ENCODE data around the gene DCUN1D2.

DCUN1D2 gene

GRCh38 chr13:113428469-113428865, 62.0 kb downstream of the DCUN1D2 start:
- Histone ChIP-seq H3K4me3 (ENCODE audit: low read depth, low read length) (no peak overlapping the region), H3K27ac (peak overlapping the region; percentile 90), H3K36me3 (peaks cover 9% of the 10 kb centered on the region), H3K9me3 (ENCODE audit: severe bottlenecking) (no peaks in the 10 kb centered on the region), H3K27me3 (ENCODE audit: insufficient read depth, low read depth, severe bottlenecking) (no peaks in the 10 kb centered on the region)
- no peak for TF ChIP-seq CTCF (IDR thresholded peaks at IDR 0.05; ENCODE audit: low read depth, low read length)
- DNase-seq: no peak

- DNase-seq: peak; percentile 91
- H3K27me3 ChIP-seq (ENCODE audit: insufficient read depth, low read depth, severe bottlenecking): no peaks in the 10 kb centered on the region
- H3K36me3 ChIP-seq: peaks cover 9% of the 10 kb centered on the region
- no peak for TF ChIP-seq CTCF (IDR thresholded peaks at IDR 0.05; ENCODE audit: low read depth, low read length)
- H3K4me3 ChIP-seq (ENCODE audit: low read depth, low read length): no peak overlapping the region
- peak overlapping the region; percentile 90 for H3K27ac ChIP-seq
- H3K9me3 ChIP-seq (ENCODE audit: severe bottlenecking): no peaks in the 10 kb centered on the region
These were observed 62.7 kb downstream of the DCUN1D2 start for GRCh38 chr13:113427562-113428468.

- Histone ChIP-seq H3K9me3 (ENCODE audit: severe bottlenecking) (no peaks in the 10 kb centered on the region), H3K36me3 (peaks cover 9% of the 10 kb centered on the region), H3K27ac (no peak overlapping the region; the same call in 1 of the 2 replicates), H3K4me3 (ENCODE audit: low read depth, low read length) (no peak overlapping the region), H3K27me3 (ENCODE audit: insufficient read depth, low read depth, severe bottlenecking) (no peaks in the 10 kb centered on the region)
- no peak for DNase-seq
- no peak for TF ChIP-seq CTCF (IDR thresholded peaks at IDR 0.05; ENCODE audit: low read depth, low read length)
These were observed 63.9 kb downstream of the DCUN1D2 start for GRCh38 chr13:113426591-113426986.

GRCh38 chr13:113425941-113426590, 64.4 kb downstream of the DCUN1D2 start:
- H3K27ac ChIP-seq: no peak overlapping the region; the same call in 1 of the 2 replicates
- DNase-seq: no peak

GRCh38 chr13:113423520-113424163, 66.9 kb downstream of the DCUN1D2 start:
- Histone ChIP-seq H3K4me3 (ENCODE audit: low read depth, low read length) (no peak overlapping the region), H3K27ac (peak overlapping the region; percentile 21; the same call in 1 of the 2 replicates), H3K9me3 (ENCODE audit: severe bottlenecking) (no peaks in the 10 kb centered on the region), H3K27me3 (ENCODE audit: insufficient read depth, low read depth, severe bottlenecking) (no peaks in the 10 kb centered on the region), H3K36me3 (peaks cover 3% of the 10 kb centered on the region; the same call in 1 of the 2 replicates)
- no peak for TF ChIP-seq CTCF (IDR thresholded peaks at IDR 0.05; ENCODE audit: low read depth, low read length)
- DNase-seq: no peak

More at GRCh38 chr13:113425941-113426590, 64.4 kb downstream of the DCUN1D2 start:
- TF ChIP-seq CTCF (IDR thresholded peaks at IDR 0.05; ENCODE audit: low read depth, low read length): no peak
- Histone ChIP-seq H3K9me3 (ENCODE audit: severe bottlenecking) (no peaks in the 10 kb centered on the region), H3K27me3 (ENCODE audit: insufficient read depth, low read depth, severe bottlenecking) (no peaks in the 10 kb centered on the region), H3K36me3 (peaks cover 6% of the 10 kb centered on the region), H3K4me3 (ENCODE audit: low read depth, low read length) (no peak overlapping the region)

Measured in WERI-Rb-1 (cell line).